Measurements from ENCODE around the gene DYNC1H1. TPM values are rescaled to one million over a fixed set of nuclear protein-coding genes. Genes with fewer than 3 reads are reported as not detected.

The DYNC1H1 gene
- total RNA-seq, 1 experiment from 2014 or later = 438 TPM

DNA sequence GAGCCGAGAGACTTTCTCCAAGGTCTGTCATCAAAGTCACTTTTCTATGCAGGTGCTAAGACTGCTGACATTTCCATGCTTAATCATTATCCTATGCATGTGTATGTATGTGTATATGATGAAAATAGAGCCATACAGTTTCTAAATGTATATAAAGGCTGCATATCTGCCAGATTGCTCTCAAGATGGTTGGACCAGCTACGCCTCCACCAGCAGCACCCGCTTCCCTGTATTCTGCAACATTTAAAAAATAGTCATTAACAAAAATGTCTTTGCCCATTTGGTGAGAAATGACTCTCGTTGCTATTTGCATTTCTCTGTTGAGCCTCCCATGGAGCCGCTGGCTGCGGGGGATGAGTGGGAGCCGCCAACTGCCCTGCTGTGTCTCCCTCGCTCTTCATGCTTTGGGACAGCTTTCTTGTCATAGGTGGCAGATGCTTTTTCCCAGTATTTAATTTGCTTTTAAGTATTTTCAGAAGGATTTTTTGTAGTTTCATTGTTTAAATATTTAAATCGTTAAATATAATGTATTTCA lies 54.7 kb downstream of the DYNC1H1 start (continued):
- TF ChIP-seq CREM (CRISPR knock-in tag; IDR thresholded peaks at IDR 0.05) = no peak
- TF ChIP-seq, protein P1, sequence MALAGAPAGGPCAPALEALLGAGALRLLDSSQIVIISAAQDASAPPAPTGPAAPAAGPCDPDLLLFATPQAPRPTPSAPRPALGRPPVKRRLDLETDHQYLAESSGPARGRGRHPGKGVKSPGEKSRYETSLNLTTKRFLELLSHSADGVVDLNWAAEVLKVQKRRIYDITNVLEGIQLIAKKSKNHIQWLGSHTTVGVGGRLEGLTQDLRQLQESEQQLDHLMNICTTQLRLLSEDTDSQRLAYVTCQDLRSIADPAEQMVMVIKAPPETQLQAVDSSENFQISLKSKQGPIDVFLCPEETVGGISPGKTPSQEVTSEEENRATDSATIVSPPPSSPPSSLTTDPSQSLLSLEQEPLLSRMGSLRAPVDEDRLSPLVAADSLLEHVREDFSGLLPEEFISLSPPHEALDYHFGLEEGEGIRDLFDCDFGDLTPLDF (CRISPR knock-in tag; IDR thresholded peaks at IDR 0.05) = no peak
- TF ChIP-seq TEAD4 (CRISPR knock-in tag; IDR thresholded peaks at IDR 0.05) = no peak
- no peak for TF ChIP-seq ZBTB21 (CRISPR knock-in tag; IDR thresholded peaks at IDR 0.05; ENCODE audit: borderline replicate concordance)
- no peak for TF ChIP-seq ELF4 (CRISPR knock-in tag; IDR thresholded peaks at IDR 0.05; ENCODE audit: low read depth)
- TF ChIP-seq, protein P2, sequence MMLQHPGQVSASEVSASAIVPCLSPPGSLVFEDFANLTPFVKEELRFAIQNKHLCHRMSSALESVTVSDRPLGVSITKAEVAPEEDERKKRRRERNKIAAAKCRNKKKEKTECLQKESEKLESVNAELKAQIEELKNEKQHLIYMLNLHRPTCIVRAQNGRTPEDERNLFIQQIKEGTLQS (CRISPR knock-in tag; conservative IDR thresholded peaks at IDR 0.05) = no peak
- no peak for TF ChIP-seq ATF1 (CRISPR knock-in tag; IDR thresholded peaks at IDR 0.05)
- no peak for TF ChIP-seq CBFB (CRISPR knock-in tag; IDR thresholded peaks at IDR 0.05; ENCODE audit: low read depth)
- TF ChIP-seq, protein P3, sequence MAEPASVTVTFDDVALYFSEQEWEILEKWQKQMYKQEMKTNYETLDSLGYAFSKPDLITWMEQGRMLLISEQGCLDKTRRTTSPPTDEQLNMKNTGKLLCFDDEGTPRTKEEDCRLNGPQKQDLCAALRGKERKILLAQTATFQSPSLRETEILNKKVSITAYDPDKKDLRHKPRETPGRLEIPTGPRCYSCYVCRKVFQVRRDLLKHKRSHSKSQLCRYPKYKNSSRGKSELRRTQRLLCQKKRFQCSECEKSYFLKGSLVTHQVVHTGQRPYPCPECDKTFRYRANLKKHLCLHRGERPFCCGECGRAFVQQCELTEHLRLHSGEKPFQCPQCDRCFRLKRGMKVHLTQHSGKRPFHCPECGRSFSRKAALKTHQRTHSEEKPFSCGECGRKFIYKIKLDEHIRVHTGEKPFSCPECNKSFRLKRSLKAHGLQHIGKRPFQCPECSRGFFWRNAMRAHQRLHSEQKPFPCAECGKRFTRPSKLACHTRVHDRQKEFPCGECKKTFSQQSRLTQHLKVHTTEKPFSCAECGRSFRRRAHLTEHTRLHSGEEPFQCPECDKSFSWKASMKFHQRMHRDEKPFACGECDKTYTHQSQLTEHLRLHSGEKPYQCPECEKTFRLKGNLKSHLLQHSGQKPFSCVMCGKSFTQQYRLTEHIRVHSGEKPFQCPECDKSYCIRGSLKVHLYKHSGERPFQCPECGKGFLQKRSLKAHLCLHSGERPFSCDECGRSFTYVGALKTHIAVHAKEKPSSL (CRISPR knock-in tag; conservative IDR thresholded peaks at IDR 0.05) = no peak
- no peak for TF ChIP-seq HMGA2 (CRISPR knock-in tag; IDR thresholded peaks at IDR 0.05)
- TF ChIP-seq, protein P4, sequence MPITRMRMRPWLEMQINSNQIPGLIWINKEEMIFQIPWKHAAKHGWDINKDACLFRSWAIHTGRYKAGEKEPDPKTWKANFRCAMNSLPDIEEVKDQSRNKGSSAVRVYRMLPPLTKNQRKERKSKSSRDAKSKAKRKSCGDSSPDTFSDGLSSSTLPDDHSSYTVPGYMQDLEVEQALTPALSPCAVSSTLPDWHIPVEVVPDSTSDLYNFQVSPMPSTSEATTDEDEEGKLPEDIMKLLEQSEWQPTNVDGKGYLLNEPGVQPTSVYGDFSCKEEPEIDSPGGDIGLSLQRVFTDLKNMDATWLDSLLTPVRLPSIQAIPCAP (CRISPR knock-in tag; IDR thresholded peaks at IDR 0.05) = no peak

DNA sequence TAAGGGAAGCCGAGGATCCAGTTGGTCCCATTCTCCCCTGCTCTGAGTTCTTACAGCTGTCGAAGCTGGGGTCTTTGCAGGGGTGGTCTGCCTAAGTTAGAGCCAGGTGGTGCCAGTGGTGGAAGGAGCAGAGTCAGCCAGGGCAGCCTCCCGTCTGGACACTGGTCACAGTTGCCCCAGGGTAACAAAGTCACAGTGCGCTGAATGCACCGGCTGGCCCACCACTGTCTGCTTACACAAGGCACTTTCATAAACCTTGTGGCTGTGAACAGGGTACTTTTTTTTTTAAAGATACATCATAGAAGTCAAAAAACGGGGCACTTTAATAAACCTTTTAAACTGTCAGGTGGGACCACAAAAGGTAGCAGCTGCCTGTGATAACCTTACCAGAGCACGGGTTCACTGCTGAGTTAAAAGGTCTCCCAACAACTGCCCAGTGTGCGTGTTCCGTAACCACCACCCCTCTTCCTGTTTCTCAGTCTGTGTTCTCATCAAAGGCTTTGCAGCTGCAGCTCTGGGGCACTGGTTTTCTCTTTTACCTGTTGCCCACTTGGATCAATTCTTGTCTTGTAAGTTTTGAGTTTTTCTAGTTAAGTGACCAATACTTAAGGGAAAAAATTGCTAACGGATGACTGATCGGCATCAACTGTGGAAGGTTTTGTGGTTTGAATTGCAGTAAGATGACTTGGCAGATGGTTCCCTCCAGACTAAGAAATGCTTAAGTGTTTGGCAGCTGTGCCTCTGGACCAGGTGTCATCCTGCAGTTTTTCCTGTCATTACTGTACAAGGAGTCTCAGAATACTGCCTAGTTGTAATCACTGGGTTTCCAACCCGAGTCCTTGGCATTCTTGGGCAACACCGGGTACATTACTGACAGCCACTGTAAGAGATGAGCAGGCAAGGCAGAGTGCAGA lies 55.9 kb downstream of the DYNC1H1 start:
- POLR2A ChIA-PET = interaction anchor here (0.6 kb wide), 1 partner anchor 19 kb away, joined by 3 read pairs; no protein-coding TSS in a partner anchor
- H3K27me3 Mint-ChIP-seq (ENCODE audit: low read depth) = no peaks in the 10 kb centered on the region

DNA sequence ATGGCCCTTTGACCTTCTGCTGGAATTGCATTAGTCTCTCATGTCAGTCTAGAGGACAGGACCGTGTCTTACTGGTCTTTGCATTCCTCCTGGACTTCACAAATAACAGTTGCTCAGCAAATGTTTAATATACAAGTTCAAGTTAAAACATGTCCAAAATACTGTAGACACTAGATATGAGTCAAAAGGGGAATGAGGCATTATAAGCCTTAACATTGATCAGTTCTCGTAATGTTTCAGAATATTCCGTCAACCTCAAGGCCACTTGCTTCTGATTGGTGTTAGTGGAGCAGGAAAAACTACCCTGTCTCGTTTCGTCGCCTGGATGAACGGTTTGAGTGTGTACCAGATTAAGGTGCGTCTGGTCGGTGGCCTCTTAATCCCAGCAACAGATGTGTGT lies 62.6 kb downstream of the DYNC1H1 start:
- ChIA-PET POLR2A (no interaction called here), CTCF (no interaction called here)
- no peaks in the 10 kb centered on the region for H3K4me1 Mint-ChIP-seq
- H3K36me3 Mint-ChIP-seq = peaks cover 80% of the 10 kb centered on the region
- no peaks in the 10 kb centered on the region for H3K9me3 Mint-ChIP-seq
- ATAC-seq (no peak), DNase-seq (ENCODE audit: low spot score) (no peak)
- no peaks in the 10 kb centered on the region for H3K27me3 Mint-ChIP-seq (ENCODE audit: low read depth)
- no peak overlapping the region for H3K4me3 Mint-ChIP-seq
- H3K27ac Mint-ChIP-seq = peak overlapping the region; percentile 26; the same call in 1 of the 2 replicates
- no peak for TF ChIP-seq PRRX2 (CRISPR knock-in tag; IDR thresholded peaks at IDR 0.05)
- TF ChIP-seq, protein P4 (CRISPR knock-in tag; IDR thresholded peaks at IDR 0.05) = no peak
- no peak for TF ChIP-seq SP1 (CRISPR knock-in tag; conservative IDR thresholded peaks at IDR 0.05)
- TF ChIP-seq, protein P5, sequence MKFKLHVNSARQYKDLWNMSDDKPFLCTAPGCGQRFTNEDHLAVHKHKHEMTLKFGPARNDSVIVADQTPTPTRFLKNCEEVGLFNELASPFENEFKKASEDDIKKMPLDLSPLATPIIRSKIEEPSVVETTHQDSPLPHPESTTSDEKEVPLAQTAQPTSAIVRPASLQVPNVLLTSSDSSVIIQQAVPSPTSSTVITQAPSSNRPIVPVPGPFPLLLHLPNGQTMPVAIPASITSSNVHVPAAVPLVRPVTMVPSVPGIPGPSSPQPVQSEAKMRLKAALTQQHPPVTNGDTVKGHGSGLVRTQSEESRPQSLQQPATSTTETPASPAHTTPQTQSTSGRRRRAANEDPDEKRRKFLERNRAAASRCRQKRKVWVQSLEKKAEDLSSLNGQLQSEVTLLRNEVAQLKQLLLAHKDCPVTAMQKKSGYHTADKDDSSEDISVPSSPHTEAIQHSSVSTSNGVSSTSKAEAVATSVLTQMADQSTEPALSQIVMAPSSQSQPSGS (CRISPR knock-in tag; IDR thresholded peaks at IDR 0.05; ENCODE audit: borderline replicate concordance, low read depth) = no peak
- no peak for TF ChIP-seq GTF2I (CRISPR knock-in tag; conservative IDR thresholded peaks at IDR 0.05)
- TF ChIP-seq TEAD4 (CRISPR knock-in tag; IDR thresholded peaks at IDR 0.05) = no peak
- TF ChIP-seq JAZF1 (CRISPR knock-in tag; IDR thresholded peaks at IDR 0.05) = no peak
- TF ChIP-seq EMX1 (CRISPR knock-in tag; IDR thresholded peaks at IDR 0.05) = no peak
- no peak for TF ChIP-seq SMAD3 (CRISPR knock-in tag; IDR thresholded peaks at IDR 0.05; ENCODE audit: borderline replicate concordance)
- TF ChIP-seq ZNF671 (CRISPR knock-in tag; IDR thresholded peaks at IDR 0.05) = no peak
- no peak for TF ChIP-seq ZNF416 (CRISPR knock-in tag; IDR thresholded peaks at IDR 0.05)

More for the DNA sequence above, 55.9 kb downstream of the DYNC1H1 start:
- no peak for ATAC-seq
- Mint-ChIP-seq H3K4me3 (no peak overlapping the region), H3K27ac (no peak overlapping the region), H3K36me3 (peaks cover 78% of the 10 kb centered on the region), H3K4me1 (no peaks in the 10 kb centered on the region), H3K9me3 (no peaks in the 10 kb centered on the region)
- DNase-seq (ENCODE audit: low spot score) = no peak
- CTCF ChIA-PET = no interaction called here
- no peak for TF ChIP-seq TEAD1 (CRISPR knock-in tag; IDR thresholded peaks at IDR 0.05)
- TF ChIP-seq, protein P3 (CRISPR knock-in tag; conservative IDR thresholded peaks at IDR 0.05) = no peak
